Lower leg skin (tissue), 3 donors: ENCODE results near the gene SHC3.

ENCODE experiments used
- POLR2A ChIP-seq, 2 donors: fragments of 450-650 bp; IDR thresholded peaks; one replicate each; pipeline ENCODE4 v1.6.1; 2016 to 2017; ENCODE audit warnings: antibody characterized with exemption in 2 of 2, mild to moderate bottlenecking in 1 of 2, moderate library complexity in 1 of 2
- TF ChIP-seq, protein P1 (sequence below), 3 donors: fragments of 450-650 bp; IDR thresholded peaks; one replicate each; pipeline ENCODE4 v1.5.1; 2016; ENCODE audit warnings: antibody characterized with exemption in 3 of 3, mild to moderate bottlenecking in 3 of 3, moderate library complexity in 2 of 3

GRCh38 chr9:89025553-89025952 lies 153.1 kb downstream of the SHC3 start:
- TF ChIP-seq, protein P1, sequence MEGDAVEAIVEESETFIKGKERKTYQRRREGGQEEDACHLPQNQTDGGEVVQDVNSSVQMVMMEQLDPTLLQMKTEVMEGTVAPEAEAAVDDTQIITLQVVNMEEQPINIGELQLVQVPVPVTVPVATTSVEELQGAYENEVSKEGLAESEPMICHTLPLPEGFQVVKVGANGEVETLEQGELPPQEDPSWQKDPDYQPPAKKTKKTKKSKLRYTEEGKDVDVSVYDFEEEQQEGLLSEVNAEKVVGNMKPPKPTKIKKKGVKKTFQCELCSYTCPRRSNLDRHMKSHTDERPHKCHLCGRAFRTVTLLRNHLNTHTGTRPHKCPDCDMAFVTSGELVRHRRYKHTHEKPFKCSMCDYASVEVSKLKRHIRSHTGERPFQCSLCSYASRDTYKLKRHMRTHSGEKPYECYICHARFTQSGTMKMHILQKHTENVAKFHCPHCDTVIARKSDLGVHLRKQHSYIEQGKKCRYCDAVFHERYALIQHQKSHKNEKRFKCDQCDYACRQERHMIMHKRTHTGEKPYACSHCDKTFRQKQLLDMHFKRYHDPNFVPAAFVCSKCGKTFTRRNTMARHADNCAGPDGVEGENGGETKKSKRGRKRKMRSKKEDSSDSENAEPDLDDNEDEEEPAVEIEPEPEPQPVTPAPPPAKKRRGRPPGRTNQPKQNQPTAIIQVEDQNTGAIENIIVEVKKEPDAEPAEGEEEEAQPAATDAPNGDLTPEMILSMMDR (IDR thresholded peaks at IDR 0.05), result no peak
- no peak for TF ChIP-seq POLR2A (IDR thresholded peaks at IDR 0.05)
